Fibroblast of lung (primary cell): ENCODE results near the gene CD226.

Experiments used
- EZH2 ChIP-seq: IDR thresholded peaks from 2 replicates; pipeline ENCODE4 v1.5.1; 2012; ENCODE audit warnings: low read length, control low read depth, mild to moderate bottlenecking; ENCODE audit errors: missing control alignments
- TF ChIP-seq, protein P1 (sequence below), 2 donors: IDR thresholded peaks in 1 of 2; conservative IDR thresholded peaks in 1 of 2; 1 replicate in 1 of 2; 2 replicates in 1 of 2; pipeline ENCODE4 v1.5.1; 2011 to 2012; ENCODE audit warnings: low read length in 2 of 2, control low read depth in 1 of 2, inconsistent platforms in 1 of 2, low read depth in 1 of 2, mild to moderate bottlenecking in 1 of 2

DNA sequence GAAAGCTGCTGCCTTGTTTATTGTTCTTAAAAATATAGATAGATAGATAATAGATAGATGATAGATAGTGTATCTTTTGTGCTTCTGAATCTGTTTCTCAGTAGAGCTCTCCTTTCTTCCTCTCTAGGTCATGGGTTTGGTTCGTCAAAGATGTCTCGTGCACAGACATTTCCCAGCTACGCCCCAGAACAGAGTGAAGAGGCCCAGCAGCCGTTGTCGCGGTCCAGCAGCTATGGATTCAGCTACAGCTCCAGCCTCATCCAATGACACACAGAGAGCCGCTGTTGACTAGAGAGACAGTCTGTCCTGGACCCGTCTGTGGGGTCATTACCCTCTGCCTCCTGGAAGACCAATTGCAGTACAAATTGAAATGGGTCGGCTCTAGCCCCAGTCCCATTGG lies 106.6 kb downstream of the CD226 start:
- no peak for TF ChIP-seq EZH2
- TF ChIP-seq, protein P1, sequence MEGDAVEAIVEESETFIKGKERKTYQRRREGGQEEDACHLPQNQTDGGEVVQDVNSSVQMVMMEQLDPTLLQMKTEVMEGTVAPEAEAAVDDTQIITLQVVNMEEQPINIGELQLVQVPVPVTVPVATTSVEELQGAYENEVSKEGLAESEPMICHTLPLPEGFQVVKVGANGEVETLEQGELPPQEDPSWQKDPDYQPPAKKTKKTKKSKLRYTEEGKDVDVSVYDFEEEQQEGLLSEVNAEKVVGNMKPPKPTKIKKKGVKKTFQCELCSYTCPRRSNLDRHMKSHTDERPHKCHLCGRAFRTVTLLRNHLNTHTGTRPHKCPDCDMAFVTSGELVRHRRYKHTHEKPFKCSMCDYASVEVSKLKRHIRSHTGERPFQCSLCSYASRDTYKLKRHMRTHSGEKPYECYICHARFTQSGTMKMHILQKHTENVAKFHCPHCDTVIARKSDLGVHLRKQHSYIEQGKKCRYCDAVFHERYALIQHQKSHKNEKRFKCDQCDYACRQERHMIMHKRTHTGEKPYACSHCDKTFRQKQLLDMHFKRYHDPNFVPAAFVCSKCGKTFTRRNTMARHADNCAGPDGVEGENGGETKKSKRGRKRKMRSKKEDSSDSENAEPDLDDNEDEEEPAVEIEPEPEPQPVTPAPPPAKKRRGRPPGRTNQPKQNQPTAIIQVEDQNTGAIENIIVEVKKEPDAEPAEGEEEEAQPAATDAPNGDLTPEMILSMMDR (conservative IDR thresholded peaks at IDR 0.05 in 1 of 2, IDR thresholded peaks at IDR 0.05 in 1 of 2; ENCODE audit: low read depth in 1 of 2, low read length in 2 of 2) = no peak
